Measurements from ENCODE around the gene CHAD.

Gene CHAD

GRCh38 chr17:50458270-50458669 lies 10.4 kb downstream of the CHAD start:
- no peak for DNase-seq (ENCODE audit: low read depth)

- DNase-seq (ENCODE audit: low read depth), result no peak
These were observed 11.1 kb downstream of the CHAD start for GRCh38 chr17:50457621-50458020.

- DNase-seq (ENCODE audit: low read depth), result no peak
These were observed 14.8 kb downstream of the CHAD start for GRCh38 chr17:50453901-50454300.

- DNase-seq (ENCODE audit: low read depth), result peak; percentile 31
These were observed 15.9 kb downstream of the CHAD start for GRCh38 chr17:50452630-50453300.

- DNase-seq (ENCODE audit: low read depth), result no peak
These were observed 16.6 kb downstream of the CHAD start for GRCh38 chr17:50451943-50452629.

GRCh38 chr17:50448643-50449042 lies 20.0 kb downstream of the CHAD start:
- DNase-seq (ENCODE audit: low read depth), result no peak

- peak; percentile 13 for DNase-seq (ENCODE audit: low read depth)
These were observed 20.6 kb downstream of the CHAD start for GRCh38 chr17:50447870-50448595.

GRCh38 chr17:50445730-50446325 lies 22.9 kb downstream of the CHAD start:
- no peak for DNase-seq (ENCODE audit: low read depth)

- DNase-seq (ENCODE audit: low read depth), result no peak
These were observed 23.6 kb downstream of the CHAD start for GRCh38 chr17:50444841-50445715.

- peak; percentile 71 for DNase-seq (ENCODE audit: low read depth)
These were observed 25.1 kb downstream of the CHAD start for GRCh38 chr17:50443505-50443974.

- no peak for DNase-seq (ENCODE audit: low read depth)
These were observed 27.5 kb downstream of the CHAD start for GRCh38 chr17:50440838-50441829.

GRCh38 chr17:50440172-50440837 lies 28.4 kb downstream of the CHAD start:
- DNase-seq (ENCODE audit: low read depth), result no peak

- no peak for DNase-seq (ENCODE audit: low read depth)
These were observed 29.7 kb downstream of the CHAD start for GRCh38 chr17:50439008-50439407.

- no peak for DNase-seq (ENCODE audit: low read depth)
These were observed 31.3 kb downstream of the CHAD start for GRCh38 chr17:50437409-50437808.

- DNase-seq (ENCODE audit: low read depth), result no peak
These were observed 36.4 kb downstream of the CHAD start for GRCh38 chr17:50432125-50432762.

GRCh38 chr17:50430821-50431618 lies 37.7 kb downstream of the CHAD start:
- no peak for DNase-seq (ENCODE audit: low read depth)

- no peak for DNase-seq (ENCODE audit: low read depth)
These were observed 38.9 kb downstream of the CHAD start for GRCh38 chr17:50429793-50430192.

- DNase-seq (ENCODE audit: low read depth), result peak; percentile 96
These were observed 39.8 kb downstream of the CHAD start for GRCh38 chr17:50428831-50429424.

All from amniotic epithelial cell (primary cell).